ENCODE measurements around the gene OR1K1.

DNA sequence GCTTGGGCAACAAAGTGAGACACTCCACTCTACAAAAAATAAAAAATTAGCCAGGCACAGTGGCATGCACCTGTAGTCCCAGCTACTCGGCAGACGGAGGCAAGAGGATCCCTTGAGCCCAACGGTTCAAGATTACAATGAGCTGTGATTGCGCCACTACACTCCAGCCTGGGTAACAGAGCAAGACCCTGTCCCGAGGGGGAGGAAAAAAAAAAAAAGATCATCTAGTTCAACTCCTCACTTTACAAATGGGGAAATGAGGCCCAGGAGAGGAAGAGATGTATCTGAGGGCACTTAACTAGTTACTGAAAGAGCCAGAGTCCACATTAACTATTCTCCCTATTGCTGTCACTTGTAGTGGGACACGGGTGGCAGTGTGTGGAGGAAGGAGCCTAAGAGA, 14.6 kb downstream of the OR1K1 start:
- TF ChIP-seq CAMTA2 (CRISPR knock-in tag; IDR thresholded peaks at IDR 0.05; ENCODE audit: borderline replicate concordance): no peak
- no peak for TF ChIP-seq FOXA3 (CRISPR knock-in tag; IDR thresholded peaks at IDR 0.05)
- TF ChIP-seq NR3C1 (CRISPR knock-in tag; IDR thresholded peaks at IDR 0.05): no peak
- peak; percentile 39; the same call in 1 of the 2 replicates for TF ChIP-seq CEBPB (IDR thresholded peaks at IDR 0.05; ENCODE audit: borderline replicate concordance, low read depth, low read length)
- no peak for TF ChIP-seq POLR2A (IDR thresholded peaks at IDR 0.05; ENCODE audit: insufficient read depth in 1 of 2, low read depth in 2 of 2, low read length in 2 of 2)
- no peak for TF ChIP-seq MNT (IDR thresholded peaks at IDR 0.05)
- TF ChIP-seq ZNF816 (CRISPR knock-in tag; IDR thresholded peaks at IDR 0.05; ENCODE audit: borderline replicate concordance): no peak
- no peak for TF ChIP-seq CBX2 (IDR thresholded peaks at IDR 0.05; ENCODE audit: low read depth, low read length)
- no peak for TF ChIP-seq CBX2 (CRISPR knock-in tag; IDR thresholded peaks at IDR 0.05; ENCODE audit: low read depth)
- no peak for TF ChIP-seq TAF1 (CRISPR knock-in tag; IDR thresholded peaks at IDR 0.05)
- no peak for TF ChIP-seq PHF20 (CRISPR knock-in tag; IDR thresholded peaks at IDR 0.05)
- no peak for TF ChIP-seq CTCF (CRISPR knock-in tag; IDR thresholded peaks at IDR 0.05)

Measured in HepG2 (cell line).